ENCODE data around the gene APP.

The APP gene

DNA sequence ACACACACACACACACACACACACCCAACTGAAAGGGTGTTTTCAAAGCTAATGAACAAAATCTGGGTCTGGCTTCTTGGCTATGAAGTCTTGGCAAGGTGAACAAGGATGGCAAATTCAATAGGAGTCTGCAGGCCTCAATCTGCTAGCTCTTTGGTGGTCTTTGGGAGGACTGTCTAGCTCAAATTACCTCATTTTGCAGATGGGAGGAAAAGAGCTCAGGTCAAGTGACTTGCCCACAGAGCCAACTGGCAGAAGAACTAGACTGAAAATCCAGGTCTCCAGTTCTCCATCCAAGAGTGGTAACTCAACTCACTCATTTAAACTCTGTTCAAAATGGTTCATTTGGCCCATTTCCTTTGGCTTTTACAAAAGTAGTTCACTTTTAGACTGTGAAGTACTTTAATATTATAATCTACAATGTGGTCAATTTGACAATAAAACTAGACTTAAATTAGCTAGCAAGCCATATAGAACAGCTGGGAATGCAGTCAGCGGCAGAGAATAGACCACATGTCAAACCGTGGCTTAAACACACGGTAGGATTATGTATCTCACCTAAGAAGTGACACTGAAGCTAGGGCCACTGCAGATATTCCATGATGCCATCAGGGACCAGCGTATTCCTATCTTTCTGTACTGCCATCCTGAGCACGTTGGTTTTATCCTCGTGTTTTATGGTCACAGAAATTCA lies 112.9 kb downstream of the APP start:
- H3K4me1 Mint-ChIP-seq, result peaks cover 42% of the 10 kb centered on the region
- H3K36me3 Mint-ChIP-seq (ENCODE audit: low read depth), result peaks cover 40% of the 10 kb centered on the region
- no peak for DNase-seq
- no peak overlapping the region for H3K4me3 Mint-ChIP-seq
- TF ChIP-seq, protein P1, sequence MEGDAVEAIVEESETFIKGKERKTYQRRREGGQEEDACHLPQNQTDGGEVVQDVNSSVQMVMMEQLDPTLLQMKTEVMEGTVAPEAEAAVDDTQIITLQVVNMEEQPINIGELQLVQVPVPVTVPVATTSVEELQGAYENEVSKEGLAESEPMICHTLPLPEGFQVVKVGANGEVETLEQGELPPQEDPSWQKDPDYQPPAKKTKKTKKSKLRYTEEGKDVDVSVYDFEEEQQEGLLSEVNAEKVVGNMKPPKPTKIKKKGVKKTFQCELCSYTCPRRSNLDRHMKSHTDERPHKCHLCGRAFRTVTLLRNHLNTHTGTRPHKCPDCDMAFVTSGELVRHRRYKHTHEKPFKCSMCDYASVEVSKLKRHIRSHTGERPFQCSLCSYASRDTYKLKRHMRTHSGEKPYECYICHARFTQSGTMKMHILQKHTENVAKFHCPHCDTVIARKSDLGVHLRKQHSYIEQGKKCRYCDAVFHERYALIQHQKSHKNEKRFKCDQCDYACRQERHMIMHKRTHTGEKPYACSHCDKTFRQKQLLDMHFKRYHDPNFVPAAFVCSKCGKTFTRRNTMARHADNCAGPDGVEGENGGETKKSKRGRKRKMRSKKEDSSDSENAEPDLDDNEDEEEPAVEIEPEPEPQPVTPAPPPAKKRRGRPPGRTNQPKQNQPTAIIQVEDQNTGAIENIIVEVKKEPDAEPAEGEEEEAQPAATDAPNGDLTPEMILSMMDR (IDR thresholded peaks at IDR 0.05), result no peak
- peak overlapping the region; percentile 53 for H3K27ac Mint-ChIP-seq
- no peaks in the 10 kb centered on the region for H3K27me3 Mint-ChIP-seq (ENCODE audit: low read depth, poor library complexity)
- H3K9me3 Mint-ChIP-seq, result no peaks in the 10 kb centered on the region

- Mint-ChIP-seq H3K9me3 (no peaks in the 10 kb centered on the region), H3K4me3 (no peak overlapping the region), H3K36me3 (ENCODE audit: low read depth) (peaks cover 55% of the 10 kb centered on the region), H3K27me3 (ENCODE audit: low read depth, poor library complexity) (no peaks in the 10 kb centered on the region), H3K27ac (peak overlapping the region; percentile 39), H3K4me1 (peaks cover 42% of the 10 kb centered on the region)
- TF ChIP-seq, protein P1 (IDR thresholded peaks at IDR 0.05), result no peak
- peak; percentile 5 for DNase-seq
Observed at GRCh38 chr21:26055841-26056264, 114.7 kb downstream of the APP start.

- DNase-seq, result no peak
- H3K27ac Mint-ChIP-seq, result peak overlapping the region; percentile 81
- no peaks in the 10 kb centered on the region for H3K9me3 Mint-ChIP-seq
- peaks cover 36% of the 10 kb centered on the region for H3K4me1 Mint-ChIP-seq
- peaks cover 55% of the 10 kb centered on the region for H3K36me3 Mint-ChIP-seq (ENCODE audit: low read depth)
- TF ChIP-seq, protein P1 (IDR thresholded peaks at IDR 0.05), result no peak
- no peak overlapping the region for H3K4me3 Mint-ChIP-seq
- H3K27me3 Mint-ChIP-seq (ENCODE audit: low read depth, poor library complexity), result no peaks in the 10 kb centered on the region
Observed at GRCh38 chr21:26055010-26055409, 115.6 kb downstream of the APP start.

DNA sequence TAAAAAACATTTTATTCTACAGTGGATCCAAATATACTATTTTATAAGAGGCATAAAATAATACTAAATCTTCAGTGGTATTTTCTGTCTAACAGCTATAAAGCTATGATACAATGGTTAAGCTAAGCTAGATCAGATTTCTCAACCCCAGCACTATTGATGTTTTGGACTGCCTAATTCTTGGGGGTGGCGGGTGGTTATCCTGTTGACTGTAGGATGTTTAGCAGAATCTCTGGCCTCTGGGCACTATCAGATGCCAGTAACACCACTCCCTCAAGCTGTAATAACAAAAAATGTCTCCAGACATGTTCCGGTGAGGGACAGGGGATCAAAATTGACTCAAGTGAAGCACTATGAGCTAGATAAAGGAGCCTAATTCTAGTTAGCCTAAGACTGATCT lies 118.5 kb downstream of the APP start:
- H3K4me1 Mint-ChIP-seq, result peaks cover 23% of the 10 kb centered on the region
- H3K27ac Mint-ChIP-seq, result peak overlapping the region; percentile 89
- TF ChIP-seq, protein P1 (IDR thresholded peaks at IDR 0.05), result no peak
- peaks cover 67% of the 10 kb centered on the region for H3K36me3 Mint-ChIP-seq (ENCODE audit: low read depth)
- H3K4me3 Mint-ChIP-seq, result no peak overlapping the region
- no peaks in the 10 kb centered on the region for H3K9me3 Mint-ChIP-seq
- DNase-seq, result no peak
- no peaks in the 10 kb centered on the region for H3K27me3 Mint-ChIP-seq (ENCODE audit: low read depth, poor library complexity)

DNA sequence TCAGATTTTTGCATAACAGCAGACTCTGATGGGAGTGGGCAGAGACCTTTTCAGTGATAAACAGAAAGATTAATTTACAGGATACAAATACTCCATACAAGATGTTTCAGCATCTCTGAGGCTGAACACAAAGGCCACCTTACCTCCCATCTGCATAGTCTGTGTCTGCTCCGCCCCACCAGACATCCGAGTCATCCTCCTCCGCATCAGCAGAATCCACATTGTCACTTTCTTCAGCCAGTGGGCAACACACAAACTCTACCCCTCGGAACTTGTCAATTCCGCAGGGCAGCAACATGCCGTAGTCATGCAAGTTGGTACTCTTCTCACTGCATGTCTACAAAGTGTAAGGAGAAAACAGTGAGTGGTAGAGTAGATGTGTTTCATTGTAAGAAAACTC lies 119.7 kb downstream of the APP start:
- peaks cover 79% of the 10 kb centered on the region for H3K36me3 Mint-ChIP-seq (ENCODE audit: low read depth)
- H3K4me3 Mint-ChIP-seq, result no peak overlapping the region
- no peak for DNase-seq
- no peak overlapping the region for H3K27ac Mint-ChIP-seq
- H3K4me1 Mint-ChIP-seq, result peaks cover 21% of the 10 kb centered on the region
- TF ChIP-seq, protein P1 (IDR thresholded peaks at IDR 0.05), result no peak
- H3K27me3 Mint-ChIP-seq (ENCODE audit: low read depth, poor library complexity), result no peaks in the 10 kb centered on the region
- peaks cover 9% of the 10 kb centered on the region for H3K9me3 Mint-ChIP-seq

- Mint-ChIP-seq H3K36me3 (ENCODE audit: low read depth) (peaks cover 89% of the 10 kb centered on the region), H3K4me1 (peaks cover 10% of the 10 kb centered on the region), H3K27ac (no peak overlapping the region), H3K4me3 (no peak overlapping the region), H3K27me3 (ENCODE audit: low read depth, poor library complexity) (no peaks in the 10 kb centered on the region), H3K9me3 (peaks cover 13% of the 10 kb centered on the region)
- TF ChIP-seq, protein P1 (IDR thresholded peaks at IDR 0.05), result no peak
- no peak for DNase-seq
Observed at GRCh38 chr21:26049803-26050202, 120.8 kb downstream of the APP start.

Data from nephron progenitor cell (in vitro differentiated cells).